Neural cell (in vitro differentiated cells): ENCODE results near the gene NRDC. TPM values are rescaled to one million over a fixed set of nuclear protein-coding genes. Genes with fewer than 3 reads are reported as not detected.

ENCODE experiments used
- H2AFZ ChIP-seq: fragments of 200-600, 300-800 bp; sonication (generic), shearing (Covaris generic); 2 replicates; pipeline ENCODE4 v1.6.0; 2014; ENCODE audit warnings: low read depth, mild to moderate bottlenecking, antibody characterized with exemption, low read length, moderate library complexity
- H3F3A ChIP-seq: fragments of 200-600 bp; shearing (Covaris generic); 2 replicates; pipeline ENCODE4 v1.6.1; 2016; ENCODE audit warnings: mild to moderate bottlenecking, moderate library complexity, mixed read lengths, antibody characterized with exemption, low read length; ENCODE audit not compliant: insufficient read depth, poor library complexity, severe bottlenecking
- H3K27ac ChIP-seq: fragments of 200-600, 300-800 bp; sonication (generic), shearing (Covaris generic); 2 replicates; pipeline ENCODE4 v1.5.1; 2014; ENCODE audit warnings: mild to moderate bottlenecking, low read length, moderate library complexity
- H3K27me3 ChIP-seq: fragments of 300-800, 200-600 bp; sonication (generic), shearing (Covaris generic); 2 replicates; pipeline ENCODE4 v1.6.0; 2014; ENCODE audit warnings: mild to moderate bottlenecking, low read depth, low read length, moderate library complexity; ENCODE audit not compliant: insufficient read depth
- H3K36me3 ChIP-seq: fragments of 300-800, 200-600 bp; sonication (generic), shearing (Covaris generic); 2 replicates; pipeline ENCODE4 v1.5.1; 2014; ENCODE audit warnings: mild to moderate bottlenecking, antibody characterized with exemption, low read length, moderate library complexity; ENCODE audit not compliant: insufficient read depth
- H3K4me2 ChIP-seq: fragments of 300-800, 200-600 bp; sonication (generic), shearing (Covaris generic); 2 replicates; pipeline ENCODE4 v1.6.0; 2014; ENCODE audit warnings: mild to moderate bottlenecking, low read length
- H3K4me3 ChIP-seq: fragments of 300-800, 200-600 bp; sonication (generic), shearing (Covaris generic); 2 replicates; pipeline ENCODE4 v1.5.1; 2014; ENCODE audit warnings: mild to moderate bottlenecking, low read length, moderate library complexity
- H3K79me2 ChIP-seq: fragments of 200-600 bp; shearing (Covaris generic); replicated peaks from 2 replicates; pipeline ENCODE4 v1.6.0; 2014; ENCODE audit warnings: mild to moderate bottlenecking, low read length, moderate library complexity; ENCODE audit not compliant: insufficient read depth
- H3K9ac ChIP-seq: fragments of 300-800, 200-600 bp; sonication (generic), shearing (Covaris generic); 2 replicates; pipeline ENCODE4 v1.6.1; 2016; ENCODE audit warnings: mild to moderate bottlenecking, low read length, mixed read lengths
- H3K9me2 ChIP-seq: fragments of 200-600 bp; shearing (Covaris generic); 2 replicates; pipeline ENCODE4 v1.6.1; 2016; ENCODE audit warnings: mild to moderate bottlenecking, low read length, mixed read lengths; ENCODE audit not compliant: insufficient read depth
- H3K9me3 ChIP-seq: fragments of 200-600, 300-800 bp; sonication (generic), shearing (Covaris generic); 2 replicates; pipeline ENCODE4 v1.6.1; 2016; ENCODE audit warnings: mild to moderate bottlenecking, mixed run types, low read length, moderate library complexity, mixed read lengths
- H4K20me1 ChIP-seq: fragments of 200-600 bp; shearing (Covaris generic); 2 replicates; pipeline ENCODE4 v1.6.1; 2016; ENCODE audit warnings: mild to moderate bottlenecking, mixed run types; ENCODE audit not compliant: insufficient read depth
- EP300 ChIP-seq: fragments of 450-650 bp; conservative IDR thresholded peaks from 2 replicates; pipeline ENCODE4 v1.6.1; 2014; ENCODE audit warnings: antibody characterized with exemption, mild to moderate bottlenecking, moderate library complexity; ENCODE audit not compliant: poor library complexity, severe bottlenecking
- EZH2 ChIP-seq: fragments of 200-600, 300-800 bp; shearing (Covaris generic), sonication (generic); IDR thresholded peaks from 2 replicates; pipeline ENCODE4 v1.6.1; 2014; ENCODE audit warnings: antibody characterized with exemption, low read length, borderline replicate concordance, mild to moderate bottlenecking; ENCODE audit not compliant: insufficient read depth, poor library complexity, severe bottlenecking
- MXI1 ChIP-seq: fragments of 450-650 bp; conservative IDR thresholded peaks from 2 replicates; pipeline ENCODE4 v1.6.1; 2014; ENCODE audit warnings: antibody characterized with exemption, mild to moderate bottlenecking; ENCODE audit not compliant: poor library complexity, severe bottlenecking
- SMC3 ChIP-seq: fragments of 450-650 bp; conservative IDR thresholded peaks from 2 replicates; pipeline ENCODE4 v1.6.1; 2014; ENCODE audit warnings: antibody characterized with exemption, mild to moderate bottlenecking, moderate library complexity; ENCODE audit not compliant: poor library complexity
- polyA plus RNA-seq: library from polyadenylated mRNA; depleted of rRNA; stranded (reverse); fragments of >200 nt; gene quantifications from 2 replicates; pipeline ENCODE4 v1.2.3, GENCODE V29; 2014
- TF ChIP-seq, protein P1 (sequence below): IDR thresholded peaks from 2 replicates; pipeline ENCODE4 v1.6.1; 2012; ENCODE audit warnings: borderline replicate concordance

NRDC gene
- polyA plus RNA-seq, 1 donor from 2014 or later, result 114 TPM

- H3K79me2 ChIP-seq, result peaks cover 5% of the 10 kb centered on the region
- H3K9ac ChIP-seq, result no peak overlapping the region
- H3K27ac ChIP-seq, result no peak overlapping the region
Observed at GRCh38 chr1:51858892-51859291, 19.6 kb downstream of the NRDC start.

DNA sequence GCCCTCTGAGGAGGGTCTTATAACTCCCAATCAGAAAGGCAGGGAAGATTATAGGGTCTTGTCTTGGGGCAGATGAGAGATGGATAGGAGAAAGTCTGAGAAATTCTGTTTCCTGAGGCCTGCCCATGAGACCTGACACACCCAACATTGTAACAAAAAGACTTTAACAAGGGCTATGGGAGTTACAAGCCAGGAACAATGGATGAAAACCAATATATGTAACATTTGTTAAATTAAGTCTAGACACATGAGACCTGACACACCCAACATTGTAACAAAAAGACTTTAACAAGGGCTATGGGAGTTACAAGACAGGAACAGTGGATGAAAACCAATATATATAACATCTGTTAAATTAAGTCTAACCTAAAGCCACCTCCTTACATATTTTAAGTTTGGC is 21.8 kb downstream of the NRDC start:
- no peaks in the 10 kb centered on the region for H3K9me3 ChIP-seq

More at GRCh38 chr1:51858892-51859291, 19.6 kb downstream of the NRDC start:
- H3K9me3 ChIP-seq, result no peaks in the 10 kb centered on the region
- no peaks in the 10 kb centered on the region for H3K36me3 ChIP-seq
- H3K27me3 ChIP-seq, result no peaks in the 10 kb centered on the region
- no peaks in the 10 kb centered on the region for H3F3A ChIP-seq
- no peaks in the 10 kb centered on the region for H3K9me2 ChIP-seq
- H4K20me1 ChIP-seq, result no peaks in the 10 kb centered on the region
- TF ChIP-seq EP300 (no peak), SMC3 (no peak)
- TF ChIP-seq, protein P1, sequence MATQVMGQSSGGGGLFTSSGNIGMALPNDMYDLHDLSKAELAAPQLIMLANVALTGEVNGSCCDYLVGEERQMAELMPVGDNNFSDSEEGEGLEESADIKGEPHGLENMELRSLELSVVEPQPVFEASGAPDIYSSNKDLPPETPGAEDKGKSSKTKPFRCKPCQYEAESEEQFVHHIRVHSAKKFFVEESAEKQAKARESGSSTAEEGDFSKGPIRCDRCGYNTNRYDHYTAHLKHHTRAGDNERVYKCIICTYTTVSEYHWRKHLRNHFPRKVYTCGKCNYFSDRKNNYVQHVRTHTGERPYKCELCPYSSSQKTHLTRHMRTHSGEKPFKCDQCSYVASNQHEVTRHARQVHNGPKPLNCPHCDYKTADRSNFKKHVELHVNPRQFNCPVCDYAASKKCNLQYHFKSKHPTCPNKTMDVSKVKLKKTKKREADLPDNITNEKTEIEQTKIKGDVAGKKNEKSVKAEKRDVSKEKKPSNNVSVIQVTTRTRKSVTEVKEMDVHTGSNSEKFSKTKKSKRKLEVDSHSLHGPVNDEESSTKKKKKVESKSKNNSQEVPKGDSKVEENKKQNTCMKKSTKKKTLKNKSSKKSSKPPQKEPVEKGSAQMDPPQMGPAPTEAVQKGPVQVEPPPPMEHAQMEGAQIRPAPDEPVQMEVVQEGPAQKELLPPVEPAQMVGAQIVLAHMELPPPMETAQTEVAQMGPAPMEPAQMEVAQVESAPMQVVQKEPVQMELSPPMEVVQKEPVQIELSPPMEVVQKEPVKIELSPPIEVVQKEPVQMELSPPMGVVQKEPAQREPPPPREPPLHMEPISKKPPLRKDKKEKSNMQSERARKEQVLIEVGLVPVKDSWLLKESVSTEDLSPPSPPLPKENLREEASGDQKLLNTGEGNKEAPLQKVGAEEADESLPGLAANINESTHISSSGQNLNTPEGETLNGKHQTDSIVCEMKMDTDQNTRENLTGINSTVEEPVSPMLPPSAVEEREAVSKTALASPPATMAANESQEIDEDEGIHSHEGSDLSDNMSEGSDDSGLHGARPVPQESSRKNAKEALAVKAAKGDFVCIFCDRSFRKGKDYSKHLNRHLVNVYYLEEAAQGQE, result no peak
- no peak overlapping the region for H3K4me2 ChIP-seq
- no peak overlapping the region for H2AFZ ChIP-seq
- H3K4me3 ChIP-seq, result no peak overlapping the region

More for the DNA sequence above, 21.8 kb downstream of the NRDC start:
- Histone ChIP-seq H3K9ac (no peak overlapping the region), H3K27me3 (no peaks in the 10 kb centered on the region), H3K79me2 (peaks cover 5% of the 10 kb centered on the region), H3K4me3 (no peak overlapping the region), H3F3A (no peaks in the 10 kb centered on the region), H3K9me2 (no peaks in the 10 kb centered on the region), H3K36me3 (no peaks in the 10 kb centered on the region), H2AFZ (no peak overlapping the region), H4K20me1 (no peaks in the 10 kb centered on the region), H3K27ac (no peak overlapping the region), H3K4me2 (no peak overlapping the region)
- TF ChIP-seq SMC3 (no peak), MXI1 (no peak), EZH2 (no peak)
- TF ChIP-seq, protein P1, result no peak
